Stimulated activated CD8-positive, alpha-beta memory T cell treated with anti-CD3 and anti-CD28 coated beads, Interleukin-4, amount 100 ng/mL, for 48 hours (primary cell): ENCODE data around the gene RAB31.

Experiments used
- DNase-seq: peaks from one replicate; pipeline ENCODE4 v3.0.0-alpha.2; 2020

Gene RAB31

DNA sequence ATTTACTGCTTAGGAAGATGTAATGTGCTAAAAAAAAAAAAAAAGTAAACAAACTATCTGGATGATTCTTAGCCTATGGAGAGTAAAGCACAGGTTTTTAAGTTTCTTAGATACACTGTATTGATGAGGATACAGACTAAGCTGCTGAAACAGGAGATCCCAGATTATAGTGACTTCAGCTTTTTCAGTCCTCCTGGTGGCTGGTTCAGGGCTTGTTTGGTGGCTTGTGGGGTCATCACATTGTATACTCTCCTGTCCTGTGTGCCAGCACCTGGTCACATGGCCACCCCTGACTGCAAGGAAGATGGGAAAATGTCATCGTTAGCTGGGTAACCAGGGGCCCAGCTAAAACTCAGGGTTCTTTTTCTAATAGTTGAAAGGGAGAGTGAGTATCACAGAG lies 31.4 kb downstream of the RAB31 start:
- no peak for DNase-seq

DNA sequence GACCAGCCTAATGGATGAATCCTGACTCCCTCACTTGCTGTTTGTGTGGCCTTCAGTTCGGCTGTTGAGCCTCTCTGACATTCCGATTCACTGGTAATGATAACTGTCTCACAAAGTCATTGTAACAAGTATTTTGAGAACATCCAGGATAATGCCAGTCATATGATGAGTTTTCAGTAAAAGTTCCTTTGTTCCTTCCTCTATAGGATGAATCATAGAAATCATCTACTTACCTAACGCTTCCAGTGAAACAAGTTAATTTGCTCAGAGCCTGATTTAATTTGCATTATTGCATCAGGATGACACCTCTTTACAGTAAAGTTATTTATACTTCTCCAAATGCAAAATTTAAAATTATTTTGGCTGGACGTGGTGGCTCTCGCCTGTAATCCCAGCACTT lies 32.0 kb downstream of the RAB31 start:
- DNase-seq: no peak

DNA sequence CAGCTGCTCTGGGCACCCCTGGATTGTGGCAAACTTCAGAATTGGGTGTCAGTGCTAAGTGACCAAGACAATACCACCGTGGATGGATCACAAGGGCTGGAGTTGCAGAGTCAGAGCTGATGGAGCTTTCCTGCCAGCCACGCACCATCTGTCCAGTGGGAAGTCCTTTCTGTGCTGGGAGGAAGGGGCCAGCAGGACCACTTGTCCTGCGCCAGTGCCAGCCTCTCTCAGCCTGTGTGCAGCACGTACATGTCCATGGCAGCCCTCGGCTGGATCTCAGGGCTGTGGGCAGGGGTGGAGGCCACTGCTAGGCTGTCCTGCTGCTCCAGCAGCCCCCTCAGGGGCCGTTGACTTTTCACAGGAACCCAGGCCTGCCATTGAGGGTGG lies 33.3 kb downstream of the RAB31 start:
- no peak for DNase-seq

DNA sequence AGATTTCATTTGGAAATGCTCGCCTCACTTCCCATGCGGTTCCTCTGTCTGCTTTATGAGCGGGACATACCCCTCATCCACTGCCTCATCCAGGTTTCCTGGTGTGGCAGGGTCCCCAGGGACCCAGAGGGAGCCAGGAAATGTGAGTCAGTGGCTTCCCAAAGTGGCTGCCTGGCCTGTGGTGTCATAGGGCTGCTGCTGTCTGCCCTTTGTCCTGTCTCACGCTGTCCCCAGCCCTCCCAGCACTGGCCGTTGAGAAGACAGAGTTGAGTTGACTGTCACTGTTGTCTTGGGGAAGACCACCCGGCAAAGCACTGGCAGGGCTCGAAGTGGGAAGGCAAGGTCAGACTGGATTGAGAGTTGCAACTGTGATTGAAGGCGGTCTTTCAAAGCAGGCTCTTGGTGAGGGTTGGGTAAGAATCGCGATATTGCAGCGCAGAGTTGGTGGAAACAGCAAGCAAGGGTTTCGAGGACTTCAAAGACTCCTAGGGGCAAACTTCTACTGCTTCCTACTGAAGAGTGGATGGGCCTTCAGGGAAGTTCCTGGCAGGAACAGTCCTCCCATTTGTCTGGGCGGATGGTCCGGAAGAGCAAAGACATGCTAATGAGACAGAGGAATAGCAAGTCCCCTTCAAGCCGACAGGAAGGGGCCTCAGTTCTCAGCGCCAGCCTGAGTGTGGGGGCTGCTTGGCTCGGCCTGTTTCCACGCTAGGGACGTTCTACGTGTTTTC lies 33.9 kb downstream of the RAB31 start:
- no peak for DNase-seq

DNA sequence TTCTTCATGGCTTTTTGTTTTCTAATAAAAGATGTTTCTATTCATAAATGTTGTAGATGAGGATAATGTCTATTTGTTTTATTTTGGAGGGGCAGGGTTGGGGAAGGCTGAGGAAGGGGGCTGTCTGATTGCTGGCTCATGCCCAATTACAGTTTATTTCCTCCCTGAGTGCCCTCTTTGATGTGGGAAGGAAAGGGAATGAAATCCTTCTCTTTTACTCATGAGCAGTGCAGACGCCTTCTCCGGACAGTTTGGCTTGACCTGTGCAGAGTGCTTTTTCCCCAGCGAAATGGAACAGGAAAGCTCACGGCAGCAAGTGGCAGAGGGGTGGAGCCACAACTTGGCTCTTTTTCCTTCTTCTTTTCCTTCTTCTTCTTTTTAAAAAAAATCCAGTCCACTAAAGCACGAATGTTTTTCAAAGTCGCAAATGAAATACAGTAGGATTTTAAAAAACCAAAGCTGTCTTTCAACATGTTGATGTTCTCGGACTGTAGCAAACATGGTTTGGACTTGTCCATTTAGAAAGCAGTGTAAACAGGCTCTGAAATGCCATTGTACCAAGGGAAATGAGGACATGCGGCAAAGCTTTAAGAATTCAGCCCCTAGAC lies 34.5 kb downstream of the RAB31 start:
- no peak for DNase-seq

DNA sequence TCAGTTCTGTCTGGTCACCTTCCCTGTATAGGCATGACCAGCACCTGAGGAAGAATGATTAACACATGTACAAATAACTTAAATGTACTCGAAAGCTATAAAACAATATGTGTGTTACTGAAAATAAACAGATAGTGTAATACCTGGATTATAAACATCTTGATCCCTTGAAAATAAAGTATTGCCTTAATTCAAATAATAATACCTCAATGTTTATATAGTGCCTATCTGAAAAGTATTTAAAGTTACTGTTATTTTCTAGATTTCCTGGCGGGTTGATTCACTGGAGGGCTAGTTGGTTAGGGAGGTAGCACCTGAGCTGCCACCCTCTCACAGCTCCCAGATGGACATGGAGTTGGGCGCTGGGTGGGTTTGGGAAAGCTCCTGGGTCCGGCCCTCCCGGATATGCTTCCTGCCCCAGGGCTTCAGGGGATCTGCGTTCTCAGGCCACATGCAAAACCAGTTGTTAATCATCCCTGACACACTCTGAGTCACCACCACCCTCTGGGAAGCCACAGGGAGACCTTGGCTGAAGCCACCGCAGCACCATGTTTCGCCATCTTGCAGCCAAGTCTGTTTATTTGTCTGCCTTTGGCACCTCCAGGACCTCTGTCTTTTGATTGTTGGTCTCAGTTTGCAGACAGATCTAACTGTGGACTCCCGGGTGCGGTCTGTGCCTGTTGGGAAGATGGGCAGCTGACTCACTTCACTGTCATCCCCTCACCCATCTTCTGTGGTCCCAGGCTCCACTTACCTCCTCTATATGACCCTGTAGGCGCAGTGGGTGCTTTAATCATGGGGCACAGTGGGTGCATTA lies 35.3 kb downstream of the RAB31 start:
- DNase-seq: no peak

DNA sequence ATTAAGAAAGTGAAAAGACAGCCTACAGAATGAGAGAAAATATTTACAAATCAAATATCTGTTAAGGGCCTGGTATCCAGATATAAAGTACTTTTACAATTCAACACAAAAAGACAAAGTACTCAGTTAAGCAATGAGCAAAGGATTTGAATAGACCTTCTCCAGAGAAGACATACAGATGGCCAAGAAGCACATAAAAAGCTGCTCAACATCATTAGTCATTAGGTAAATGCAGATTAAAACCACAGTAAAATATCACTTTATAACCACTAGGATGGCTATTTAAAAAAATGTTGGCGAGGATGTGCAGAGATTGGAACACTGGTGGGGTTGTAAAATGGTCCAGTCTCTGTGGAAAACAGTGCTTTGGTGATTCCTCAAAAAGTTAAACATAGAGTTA lies 38.9 kb downstream of the RAB31 start:
- DNase-seq: no peak

DNA sequence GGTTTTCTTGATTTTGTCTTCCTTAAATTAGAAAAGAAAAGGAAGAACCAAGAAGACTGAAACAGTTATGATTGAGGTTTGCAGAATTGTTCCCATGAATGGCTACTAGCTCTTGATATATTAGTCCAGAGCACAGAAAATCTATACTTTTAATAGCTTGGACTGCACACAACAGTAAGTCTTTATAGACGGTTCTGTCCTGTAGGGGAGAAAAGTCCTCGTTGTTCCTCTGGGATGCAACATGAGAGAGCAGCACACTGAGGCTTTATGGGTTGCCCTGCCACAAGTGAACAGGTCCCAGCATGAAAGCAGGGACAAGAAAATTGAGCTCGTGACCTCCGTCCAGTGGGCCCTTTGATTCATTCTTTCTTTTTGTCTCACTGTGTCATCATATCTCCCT lies 41.5 kb downstream of the RAB31 start:
- DNase-seq: no peak

DNA sequence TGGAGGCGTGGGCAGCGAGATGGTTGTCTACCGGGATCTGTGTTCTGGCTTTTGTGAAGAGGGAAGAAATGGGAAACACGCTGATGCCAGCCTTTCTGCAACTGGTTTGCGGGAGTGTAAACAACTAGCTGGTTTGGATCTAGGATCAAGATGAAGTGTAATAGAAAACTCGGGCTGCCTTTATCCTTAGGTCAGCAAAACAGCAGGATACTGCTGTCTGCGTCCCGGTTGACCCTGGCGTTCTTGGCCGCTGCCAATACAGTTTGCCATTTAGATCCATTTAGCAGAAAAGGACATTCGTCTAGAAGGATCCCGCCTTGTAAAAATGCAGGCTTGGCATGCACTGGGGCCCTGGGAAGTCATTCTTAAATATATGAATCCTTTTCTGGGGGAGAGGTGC lies 42.0 kb downstream of the RAB31 start:
- DNase-seq: no peak

DNA sequence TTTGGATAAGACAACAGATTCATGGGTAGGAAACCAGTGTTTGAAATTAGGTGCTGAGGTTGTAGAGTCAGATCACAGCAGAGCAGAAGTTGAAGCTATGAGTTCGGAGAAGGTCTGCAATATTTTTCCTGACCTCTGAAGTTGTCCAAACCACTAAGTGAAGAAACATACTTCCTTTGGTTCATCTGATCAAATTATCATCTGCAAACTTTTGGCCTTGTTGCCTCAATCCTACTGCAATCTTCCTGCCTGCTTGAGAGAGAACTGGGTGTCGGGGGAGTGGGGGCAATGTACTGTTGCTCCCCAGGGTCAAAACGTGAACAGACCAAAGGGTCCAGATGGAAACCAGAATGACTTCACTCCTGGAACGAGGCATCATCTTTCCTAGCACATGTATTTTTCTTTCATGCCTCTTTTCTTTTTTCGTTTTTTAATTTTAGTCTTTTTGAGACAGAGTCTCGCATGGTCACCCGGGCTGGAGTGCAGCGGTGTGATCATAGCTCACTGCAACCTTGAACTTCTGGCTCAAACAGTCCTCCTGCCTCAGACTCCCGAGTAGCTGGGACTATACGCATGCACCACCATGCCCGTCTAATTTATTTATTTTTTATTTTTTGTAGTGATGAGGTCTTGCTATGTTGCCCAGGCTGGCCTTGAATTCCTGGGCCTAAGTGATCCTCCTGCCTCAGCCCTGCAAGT lies 42.7 kb downstream of the RAB31 start:
- DNase-seq: no peak

DNA sequence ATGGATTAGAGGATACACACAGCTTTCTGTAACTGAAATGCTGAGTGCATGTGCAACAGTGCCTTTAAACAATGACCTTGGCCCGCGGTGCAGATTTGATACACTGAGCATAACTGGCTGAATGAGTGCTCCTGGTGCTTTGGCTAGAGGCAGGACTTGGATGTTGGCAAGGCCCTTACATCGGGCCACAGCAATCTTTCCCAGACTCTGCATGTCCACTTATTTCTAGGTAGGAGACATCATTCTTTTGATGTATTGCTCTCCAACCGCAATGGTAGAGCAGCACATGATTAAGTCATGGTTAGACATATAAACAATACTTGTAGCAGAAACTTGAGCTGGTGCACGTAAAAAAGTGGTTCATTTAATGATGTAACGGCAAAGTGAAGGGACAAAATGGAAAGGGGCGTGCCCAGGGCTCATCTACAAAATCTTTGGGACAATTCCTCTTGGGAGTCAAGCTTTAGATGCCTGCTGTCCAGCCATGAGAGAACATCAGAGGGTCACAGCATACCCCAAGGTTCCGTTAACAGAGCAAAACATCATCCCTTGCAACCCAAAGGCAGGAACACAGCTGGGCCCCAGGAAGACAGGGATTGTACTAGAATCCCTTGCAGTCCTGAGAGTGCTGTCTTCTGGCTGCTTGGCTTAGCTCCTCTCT lies 43.4 kb downstream of the RAB31 start:
- DNase-seq: no peak

DNA sequence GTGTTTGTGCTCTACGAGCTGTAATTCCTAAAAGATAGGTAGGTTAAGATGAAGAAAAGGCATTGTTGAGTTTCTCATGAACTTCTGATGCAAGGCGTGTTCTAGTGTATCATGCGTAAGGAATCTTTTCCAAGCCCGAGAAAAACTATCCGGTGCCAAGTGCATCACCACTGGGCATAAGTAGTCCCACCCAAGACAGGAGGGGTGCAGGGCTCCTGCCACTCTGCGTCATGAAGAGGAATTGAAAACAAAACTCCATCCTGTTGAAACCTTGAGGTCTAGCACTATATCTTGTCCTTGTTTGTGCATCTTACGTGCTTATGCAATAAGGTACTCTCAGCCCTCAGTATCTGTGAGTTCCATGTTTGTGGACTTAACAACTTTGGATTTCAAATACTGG lies 45.7 kb downstream of the RAB31 start:
- DNase-seq: no peak

DNA sequence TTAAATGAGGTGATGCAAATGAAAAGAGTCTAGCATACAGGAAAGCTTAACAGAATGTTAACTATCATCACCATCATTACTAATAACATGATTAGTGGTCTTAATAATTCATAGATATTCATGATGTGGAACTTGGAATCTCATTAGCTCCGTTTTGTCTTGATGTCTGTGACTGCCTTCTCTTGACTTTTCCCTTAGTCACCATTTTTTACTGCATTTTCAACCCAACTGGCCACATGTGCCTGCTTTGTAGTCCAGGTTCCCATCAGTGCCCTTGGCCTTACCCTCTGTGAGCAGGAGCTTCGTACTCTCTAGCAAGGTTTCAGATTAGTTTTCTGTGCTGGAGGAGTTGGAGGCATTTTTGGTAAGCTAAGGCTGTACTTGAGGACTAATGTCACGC lies 47.0 kb downstream of the RAB31 start:
- no peak for DNase-seq

DNA sequence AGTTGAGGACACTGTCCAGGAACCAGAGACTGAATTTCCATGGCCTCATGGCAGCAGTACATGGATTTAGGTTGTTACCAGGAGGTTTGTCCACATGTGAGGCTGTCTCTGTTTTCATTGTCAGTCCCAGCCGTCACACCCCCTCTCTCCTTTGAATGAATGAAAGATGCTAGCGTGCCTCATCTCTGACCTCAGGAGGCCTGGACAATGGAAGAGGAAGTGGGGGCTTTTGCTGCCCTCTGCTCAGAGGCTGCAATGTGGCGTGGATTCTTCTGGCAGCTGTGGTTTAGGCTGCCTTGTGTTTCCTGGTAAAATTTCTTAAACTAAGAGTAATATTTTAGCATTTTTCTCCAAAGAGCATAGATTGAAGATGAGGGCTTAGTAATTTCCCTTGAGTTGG lies 47.5 kb downstream of the RAB31 start:
- no peak for DNase-seq

DNA sequence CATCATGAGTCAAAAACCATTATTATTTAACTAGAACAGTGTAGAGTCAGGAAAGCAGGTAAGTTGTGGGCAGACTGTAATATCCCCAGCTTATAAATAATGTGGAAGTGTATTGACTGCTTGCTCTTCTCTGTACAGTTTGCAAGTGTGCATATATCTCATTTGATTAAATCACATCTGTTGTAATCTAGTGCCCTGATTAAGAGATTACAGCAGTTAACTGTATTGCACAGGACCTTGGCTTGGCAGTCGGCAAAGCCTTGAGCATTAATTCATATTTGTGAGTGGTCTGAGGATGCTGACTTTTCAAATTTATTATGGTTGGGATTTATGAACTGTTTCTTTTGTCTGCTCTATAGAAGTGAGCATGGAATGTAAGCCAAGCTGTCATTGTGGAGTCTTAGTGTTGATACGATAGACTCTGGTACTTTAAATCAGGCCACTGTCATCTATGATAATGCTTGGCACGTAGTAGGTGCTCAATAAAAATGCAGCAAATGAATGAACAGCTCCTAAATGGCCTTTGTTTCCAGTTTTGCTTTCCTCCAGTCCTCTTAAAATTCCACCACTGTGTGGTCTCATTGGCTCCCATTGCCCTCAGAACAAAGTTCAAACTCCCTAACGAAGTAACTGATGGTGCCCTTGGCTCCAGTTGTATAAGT lies 48.3 kb downstream of the RAB31 start:
- DNase-seq: no peak

DNA sequence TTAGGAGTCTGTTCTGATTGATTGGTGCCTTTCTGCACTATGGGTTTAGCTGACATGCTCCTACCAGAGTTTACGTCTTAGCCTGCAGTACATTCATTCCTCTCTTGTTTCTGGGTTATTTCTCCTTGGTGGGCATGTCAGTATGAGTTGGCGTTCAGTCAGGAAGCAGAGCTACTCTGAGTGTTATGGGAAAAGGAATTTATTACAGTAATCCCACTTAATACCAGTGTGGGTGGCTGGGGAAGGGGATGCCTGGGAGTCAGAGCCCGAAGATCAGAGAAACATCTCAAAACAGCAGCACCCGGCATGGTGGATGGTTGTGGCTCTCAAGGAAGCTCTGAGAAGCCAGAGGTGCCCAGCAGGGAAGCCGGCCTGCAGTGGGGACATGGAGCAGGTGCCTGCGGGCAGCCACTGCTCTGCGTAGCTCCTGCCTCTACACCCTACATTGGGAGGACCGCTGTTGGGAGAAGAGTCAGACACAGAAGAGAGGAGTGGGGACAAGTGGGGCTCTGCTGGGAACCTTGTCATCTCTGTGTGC lies 48.9 kb downstream of the RAB31 start:
- no peak for DNase-seq

DNA sequence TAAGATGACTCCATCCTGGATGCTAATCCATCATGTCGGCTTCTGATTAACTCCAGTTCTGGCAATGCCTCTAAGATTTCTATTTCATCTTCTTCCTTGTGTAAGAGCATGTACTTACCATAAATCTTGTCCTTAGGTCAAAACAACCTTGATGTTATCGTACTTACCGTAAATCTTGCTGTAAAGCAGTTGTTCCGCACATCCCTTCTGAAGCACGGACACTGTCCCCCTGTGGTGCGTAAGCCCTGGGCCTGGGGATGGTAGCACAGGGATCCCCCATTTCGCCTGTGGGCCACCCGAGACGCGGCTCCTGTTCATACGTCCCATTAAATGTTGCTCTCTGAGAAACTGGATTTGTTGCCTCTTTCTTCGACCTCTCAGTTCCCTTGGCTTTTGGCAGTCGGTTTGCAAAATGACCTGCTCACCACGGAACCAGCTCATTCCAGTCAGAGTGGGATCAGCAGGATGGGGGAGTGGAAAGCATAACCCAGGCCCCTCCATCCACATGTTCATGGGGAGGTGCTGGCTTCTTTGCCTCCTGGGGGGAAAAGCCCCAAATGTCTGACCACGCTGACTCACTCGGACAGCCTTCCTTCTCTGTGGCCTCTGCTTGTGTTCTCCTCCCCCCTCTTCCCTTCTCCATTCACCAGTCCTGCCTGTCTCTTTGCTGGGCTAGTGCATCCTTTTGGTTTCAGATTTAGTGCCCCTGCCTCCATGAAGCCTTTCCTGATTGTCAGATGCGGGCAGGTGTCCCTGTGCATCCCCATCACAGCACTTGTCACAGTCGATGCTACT lies 49.9 kb downstream of the RAB31 start:
- no peak for DNase-seq

DNA sequence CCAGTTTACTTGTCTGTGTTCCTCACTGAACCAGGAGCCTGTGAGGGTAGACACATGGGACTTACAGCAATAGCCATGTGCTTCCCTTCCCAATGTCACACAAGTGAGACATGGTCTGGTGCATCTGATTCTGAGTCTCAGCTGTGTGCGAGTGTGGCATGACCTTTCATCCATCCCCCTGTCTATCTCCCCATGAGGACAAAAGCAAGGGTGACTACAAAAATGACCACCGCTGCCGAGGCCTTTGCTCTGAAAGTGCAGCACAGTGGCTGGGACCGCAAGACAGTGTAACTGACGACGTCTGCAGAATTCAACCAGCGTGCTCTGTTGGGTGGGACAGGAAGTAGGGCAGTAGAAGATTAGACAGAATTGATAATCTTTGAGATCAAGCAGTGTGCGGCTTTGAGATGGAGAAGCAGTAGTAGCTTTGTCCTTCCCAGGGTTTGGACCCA lies 50.5 kb downstream of the RAB31 start:
- DNase-seq: no peak

DNA sequence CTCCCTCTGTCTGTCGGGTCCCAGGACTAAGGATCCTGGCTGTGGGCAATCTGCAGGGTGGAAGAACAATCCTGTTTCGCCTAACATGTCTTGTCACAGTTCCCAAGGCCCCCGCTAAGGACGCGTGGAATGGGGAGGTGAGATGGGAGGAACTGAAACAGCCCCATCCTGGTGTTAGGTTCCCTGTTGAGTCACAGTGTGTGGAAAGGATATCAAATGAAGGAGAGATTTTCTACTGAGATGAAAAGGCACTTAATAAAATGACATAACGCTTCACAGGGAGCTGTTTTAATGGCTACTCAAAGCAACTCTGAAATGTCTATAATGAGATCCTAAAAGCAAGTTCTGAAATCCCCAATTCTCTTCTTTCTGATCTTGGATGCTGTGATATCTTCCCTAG lies 52.5 kb downstream of the RAB31 start:
- no peak for DNase-seq

DNA sequence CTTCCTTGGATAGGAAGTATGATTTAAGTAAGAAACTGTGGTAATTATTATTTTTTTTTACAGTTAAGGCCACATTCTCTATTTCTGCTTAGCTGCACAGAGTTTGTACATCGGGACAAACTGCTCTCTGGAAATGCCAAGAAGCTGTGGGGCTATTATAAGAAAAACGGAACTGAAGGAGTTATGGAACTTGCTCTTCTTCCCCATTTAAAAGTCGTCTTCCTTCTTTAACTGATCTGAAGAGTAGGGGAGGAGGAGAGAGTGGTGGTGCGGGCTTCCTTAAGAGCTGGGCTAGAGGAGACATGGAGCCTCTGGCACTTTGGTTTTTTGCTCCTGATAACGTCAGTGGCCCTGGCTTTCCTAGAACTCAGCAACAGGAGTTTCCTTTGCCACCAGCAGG lies 54.4 kb downstream of the RAB31 start:
- DNase-seq: no peak

DNA sequence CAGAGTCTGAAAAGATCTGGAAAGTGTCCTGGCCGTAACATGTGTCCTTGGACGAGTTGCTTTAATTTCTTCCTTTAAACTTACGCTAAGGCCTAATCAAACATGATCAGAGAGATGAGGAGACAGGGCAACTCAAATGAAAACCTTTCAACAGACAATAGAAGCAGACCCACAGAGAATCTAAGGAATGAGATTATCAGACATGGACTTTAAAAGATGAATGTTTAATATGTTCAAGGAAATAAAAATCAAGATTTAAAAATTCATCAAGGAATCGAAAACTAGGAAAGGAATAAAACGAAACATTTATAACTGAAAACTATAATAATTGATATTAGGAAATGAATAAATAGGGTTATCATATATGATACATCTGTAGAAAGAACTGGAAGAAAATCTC lies 55.1 kb downstream of the RAB31 start:
- DNase-seq: no peak
